Activated CD4-positive, alpha-beta memory T cell treated with anti-CD3 and anti-CD28 coated beads for 36 hours (primary cell): ENCODE measurements around the gene ACAD11. TPM values are rescaled to one million over a fixed set of nuclear protein-coding genes. Genes with fewer than 3 reads are reported as not detected.

Experiments used
- CTCF ChIA-PET: fragments of 350-600 bp; sonication (Branson Sonifier 250); formaldehyde crosslinking; loops from one replicate; lab custom pipeline; 2021; ENCODE audit warnings: antibody characterized with exemption, inconsistent platforms; lab: Charles Lee
- POLR2A ChIA-PET: fragments of 350-600 bp; sonication (Branson Sonifier 250); formaldehyde crosslinking; loops from one replicate; lab custom pipeline; 2021; ENCODE audit warnings: antibody characterized with exemption; lab: Charles Lee
- DNase-seq: peaks from one replicate; pipeline ENCODE4 v3.0.0-alpha.2; 2020
- H3K27ac Mint-ChIP-seq: one replicate; pipeline ENCODE4 v1.8.0; 2021; ENCODE audit warnings: mixed read lengths
- H3K27me3 Mint-ChIP-seq: one replicate; pipeline ENCODE4 v1.8.0; 2021; ENCODE audit warnings: mixed read lengths
- H3K36me3 Mint-ChIP-seq: one replicate; pipeline ENCODE4 v1.8.0; 2021; ENCODE audit warnings: mixed read lengths
- H3K4me1 Mint-ChIP-seq: one replicate; pipeline ENCODE4 v1.8.0; 2021; ENCODE audit warnings: low read depth, mixed read lengths
- H3K4me3 Mint-ChIP-seq: one replicate; pipeline ENCODE4 v1.8.0; 2021; ENCODE audit warnings: mild to moderate bottlenecking, mixed read lengths
- H3K9me3 Mint-ChIP-seq: one replicate; pipeline ENCODE4 v1.8.0; 2021; ENCODE audit warnings: mixed read lengths
- intact Hi-C: fragments of 100-400 bp; cut with micrococcal nuclease; formaldehyde crosslinking; loops from one replicate; pipeline ENCODE4 v1.15.1; 2023
- total RNA-seq, 2 experiments: library from RNA; stranded (reverse); gene quantifications; one replicate each; pipeline ENCODE4 v1.2.3, GENCODE V29; 2021

Gene ACAD11
- total RNA-seq, 2 experiments from 2014 or later: 11.2 to 13.8 TPM

DNA sequence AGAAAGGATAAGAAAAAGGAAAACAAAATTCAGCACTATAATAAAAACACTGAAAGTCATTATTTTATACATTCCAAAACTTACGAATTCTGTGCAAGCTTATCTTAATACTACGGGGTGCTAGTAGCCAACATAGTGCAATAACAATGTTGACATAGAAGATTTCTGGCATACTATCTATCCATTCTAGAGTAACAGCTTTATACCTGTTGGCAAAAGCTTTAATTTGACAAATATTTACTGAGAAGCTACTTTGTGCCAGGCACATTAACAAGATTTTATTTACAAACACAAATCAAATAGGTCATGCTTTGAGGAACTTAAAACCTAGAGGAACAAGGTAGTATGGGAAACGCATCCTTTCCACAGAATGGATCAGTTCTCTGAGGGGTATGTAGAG lies 61.4 kb downstream of the ACAD11 start:
- CTCF ChIA-PET: no interaction called here
- POLR2A ChIA-PET: no interaction called here
- H3K36me3 Mint-ChIP-seq: peaks cover 33% of the 10 kb centered on the region
- no peaks in the 10 kb centered on the region for H3K4me1 Mint-ChIP-seq
- intact Hi-C loops: no loop called here
- DNase-seq: no peak
- H3K27ac Mint-ChIP-seq: no peak overlapping the region
- no peak overlapping the region for H3K4me3 Mint-ChIP-seq
- no peaks in the 10 kb centered on the region for H3K9me3 Mint-ChIP-seq
- no peaks in the 10 kb centered on the region for H3K27me3 Mint-ChIP-seq

DNA sequence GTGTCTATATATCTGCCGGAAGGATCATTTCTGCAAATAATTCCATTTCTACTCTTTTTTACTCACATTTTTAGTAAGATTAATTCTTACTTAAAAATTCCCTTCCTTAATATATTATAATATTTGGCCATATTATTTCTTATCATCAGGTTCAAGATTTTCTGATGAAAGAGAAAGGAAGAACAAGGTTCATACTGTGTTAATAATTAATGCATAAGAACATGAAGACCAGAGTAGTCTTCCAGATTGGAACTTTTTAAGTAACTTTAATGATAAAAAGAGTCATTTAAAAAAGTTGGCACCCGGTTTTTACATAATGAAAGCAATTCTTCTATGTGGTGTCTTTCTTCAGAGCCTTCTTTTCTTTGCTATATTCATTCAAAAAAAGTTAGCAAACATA lies 61.9 kb downstream of the ACAD11 start:
- ChIA-PET POLR2A (no interaction called here), CTCF (interaction anchor here (0.6 to 0.7 kb wide), 2 partner anchors 17 to 25 kb away, joined by 3 read pairs; no protein-coding TSS in a partner anchor)
- intact Hi-C loops: no loop called here
- no peaks in the 10 kb centered on the region for H3K9me3 Mint-ChIP-seq
- H3K4me3 Mint-ChIP-seq: no peak overlapping the region
- H3K27ac Mint-ChIP-seq: no peak overlapping the region
- DNase-seq: no peak
- peaks cover 31% of the 10 kb centered on the region for H3K36me3 Mint-ChIP-seq
- no peaks in the 10 kb centered on the region for H3K27me3 Mint-ChIP-seq
- no peaks in the 10 kb centered on the region for H3K4me1 Mint-ChIP-seq

DNA sequence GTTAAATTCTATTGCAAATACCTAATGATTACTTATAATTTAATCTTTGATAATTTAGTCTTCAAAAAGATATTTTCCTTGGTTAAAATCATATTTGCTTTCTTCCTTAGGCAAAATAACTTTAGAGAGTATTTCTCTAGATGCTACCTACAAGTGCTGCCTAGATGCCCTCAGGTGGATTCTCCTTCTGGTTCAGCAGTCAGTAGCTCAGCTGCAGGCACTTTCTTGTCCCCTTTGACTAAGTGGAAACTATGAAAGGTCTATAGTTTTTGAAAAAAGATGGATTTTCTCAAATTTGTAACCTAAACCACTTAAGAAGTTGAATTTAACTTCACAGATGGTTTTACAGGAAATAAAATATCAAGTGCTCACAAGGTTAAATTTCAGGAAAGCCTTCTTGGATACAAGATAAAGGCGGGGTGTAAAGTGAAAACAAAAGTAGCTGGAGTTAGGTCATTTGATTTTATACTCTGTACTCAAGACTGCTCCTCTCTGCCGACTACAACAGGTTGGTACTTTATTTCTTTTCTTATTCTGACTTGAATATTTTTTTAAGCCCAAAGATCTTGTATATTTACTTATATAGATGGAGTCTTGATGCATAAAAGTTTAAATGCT lies 62.7 kb downstream of the ACAD11 start, which contains the start of gene ACKR4:
ACKR4 (plus strand) TSS at position 455 of the 618 bp plus-strand sequence. CDS start 3,128 bp downstream, outside the sequence.
- Mint-ChIP-seq H3K36me3 (peaks cover 30% of the 10 kb centered on the region), H3K27me3 (no peaks in the 10 kb centered on the region), H3K27ac (no peak within 1 kb of the TSS), H3K4me1 (no peaks in the 10 kb centered on the region), H3K4me3 (no peak within 1 kb of the TSS), H3K9me3 (no peaks in the 10 kb centered on the region)
- no peak for DNase-seq
- CTCF ChIA-PET: interaction anchor here (0.6 to 0.7 kb wide), 2 partner anchors 18 to 26 kb away, joined by 3 read pairs; no protein-coding TSS in a partner anchor
- POLR2A ChIA-PET: interaction anchor here (0.7 kb wide), 1 partner anchor 1620 kb away, joined by 3 read pairs; no protein-coding TSS in a partner anchor
- intact Hi-C loops: no loop called here

DNA sequence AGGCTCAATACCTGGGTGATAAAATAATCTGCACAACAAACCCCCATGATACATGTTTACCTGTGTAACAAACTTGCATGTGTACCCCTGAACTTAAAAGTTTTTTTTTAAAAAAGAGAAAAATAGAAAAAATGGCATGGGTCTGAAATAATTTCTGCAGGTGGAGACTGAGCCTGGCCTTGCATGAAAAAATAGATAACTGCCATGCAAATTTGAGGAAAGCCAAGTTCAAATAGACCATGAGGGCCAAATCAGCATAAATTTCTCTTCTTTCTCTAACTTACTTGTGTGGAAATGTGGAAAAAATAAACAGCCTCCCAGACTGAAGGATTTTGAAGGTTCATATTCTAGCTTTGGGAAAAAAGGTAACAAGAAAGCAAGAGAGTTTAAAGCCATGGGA lies 63.3 kb downstream of the ACAD11 start:
- POLR2A ChIA-PET: no interaction called here
- peaks cover 34% of the 10 kb centered on the region for H3K36me3 Mint-ChIP-seq
- no peaks in the 10 kb centered on the region for H3K27me3 Mint-ChIP-seq
- no peaks in the 10 kb centered on the region for H3K9me3 Mint-ChIP-seq
- CTCF ChIA-PET: no interaction called here
- no peak overlapping the region for H3K27ac Mint-ChIP-seq
- intact Hi-C loops: no loop called here
- no peaks in the 10 kb centered on the region for H3K4me1 Mint-ChIP-seq
- no peak for DNase-seq
- no peak overlapping the region for H3K4me3 Mint-ChIP-seq

DNA sequence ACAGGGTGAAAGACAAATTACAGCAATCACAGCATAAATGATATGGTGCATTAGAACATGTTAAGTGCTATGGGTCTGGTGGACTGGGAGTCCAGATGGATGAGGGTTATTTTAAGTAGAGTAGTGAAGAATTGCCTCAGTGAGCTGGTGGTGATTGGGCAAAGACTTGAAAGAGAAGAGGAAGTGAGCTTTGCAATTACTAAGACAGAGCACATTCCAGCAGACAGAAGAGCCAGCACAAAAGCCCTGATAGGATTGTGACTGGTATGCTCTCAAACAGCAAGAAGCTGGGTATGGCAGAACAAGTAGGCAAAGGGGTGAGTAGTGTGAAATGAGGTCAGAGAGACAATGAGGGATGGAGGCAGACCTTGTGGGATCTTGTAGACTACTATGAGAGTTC lies 64.6 kb downstream of the ACAD11 start:
- no peaks in the 10 kb centered on the region for H3K4me1 Mint-ChIP-seq
- no peak overlapping the region for H3K27ac Mint-ChIP-seq
- DNase-seq: no peak
- H3K27me3 Mint-ChIP-seq: no peaks in the 10 kb centered on the region
- intact Hi-C loops: no loop called here
- CTCF ChIA-PET: interaction anchor here (0.6 kb wide), 1 partner anchor 1152 kb away, joined by 4 read pairs; no protein-coding TSS in a partner anchor
- POLR2A ChIA-PET: no interaction called here
- H3K4me3 Mint-ChIP-seq: no peak overlapping the region
- H3K36me3 Mint-ChIP-seq: peaks cover 45% of the 10 kb centered on the region
- H3K9me3 Mint-ChIP-seq: no peaks in the 10 kb centered on the region

DNA sequence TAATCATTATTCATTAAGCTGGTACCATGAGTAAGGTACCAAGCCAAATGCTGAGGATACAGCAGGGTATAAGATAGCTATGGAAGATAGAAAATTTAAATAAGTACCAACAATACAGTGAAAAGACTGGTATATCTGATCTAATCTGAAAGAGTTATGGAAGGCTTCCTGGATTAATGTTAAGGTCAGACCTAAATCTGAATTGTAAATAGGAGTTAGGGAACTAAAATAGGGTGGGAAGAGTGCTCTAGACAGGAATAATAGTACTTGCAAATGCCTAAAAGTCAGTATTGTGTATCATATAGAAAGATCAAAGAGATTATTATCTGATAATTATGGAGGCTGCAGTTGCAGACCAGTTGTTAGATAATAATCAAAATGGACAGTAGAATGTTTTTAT lies 65.1 kb downstream of the ACAD11 start:
- intact Hi-C loops: no loop called here
- no peaks in the 10 kb centered on the region for H3K9me3 Mint-ChIP-seq
- H3K27ac Mint-ChIP-seq: no peak overlapping the region
- no peak overlapping the region for H3K4me3 Mint-ChIP-seq
- no peaks in the 10 kb centered on the region for H3K4me1 Mint-ChIP-seq
- no peaks in the 10 kb centered on the region for H3K27me3 Mint-ChIP-seq
- POLR2A ChIA-PET: no interaction called here
- peaks cover 46% of the 10 kb centered on the region for H3K36me3 Mint-ChIP-seq
- DNase-seq: no peak
- CTCF ChIA-PET: no interaction called here

DNA sequence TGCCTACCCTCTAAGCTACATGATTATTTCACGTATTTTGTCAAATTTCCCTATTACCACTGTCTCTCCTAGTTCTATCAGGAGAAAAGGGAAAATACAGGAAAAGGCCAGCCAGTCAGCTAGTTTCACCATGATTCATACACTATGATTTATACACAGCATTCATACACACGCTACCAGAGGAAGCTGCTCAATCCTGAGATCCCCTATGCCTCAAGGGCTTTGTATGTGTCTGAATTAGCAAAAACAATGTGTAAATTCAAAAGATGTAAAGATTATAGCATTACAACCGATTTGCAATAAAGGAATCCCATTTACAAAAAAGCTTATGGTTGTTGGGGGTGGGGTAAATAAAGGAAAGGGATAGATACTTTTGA lies 65.7 kb downstream of the ACAD11 start:
- intact Hi-C loops: no loop called here
- Mint-ChIP-seq H3K4me3 (no peak overlapping the region), H3K27me3 (no peaks in the 10 kb centered on the region), H3K27ac (no peak overlapping the region), H3K9me3 (no peaks in the 10 kb centered on the region), H3K36me3 (peaks cover 47% of the 10 kb centered on the region), H3K4me1 (no peaks in the 10 kb centered on the region)
- POLR2A ChIA-PET: no interaction called here
- DNase-seq: no peak
- CTCF ChIA-PET: no interaction called here

DNA sequence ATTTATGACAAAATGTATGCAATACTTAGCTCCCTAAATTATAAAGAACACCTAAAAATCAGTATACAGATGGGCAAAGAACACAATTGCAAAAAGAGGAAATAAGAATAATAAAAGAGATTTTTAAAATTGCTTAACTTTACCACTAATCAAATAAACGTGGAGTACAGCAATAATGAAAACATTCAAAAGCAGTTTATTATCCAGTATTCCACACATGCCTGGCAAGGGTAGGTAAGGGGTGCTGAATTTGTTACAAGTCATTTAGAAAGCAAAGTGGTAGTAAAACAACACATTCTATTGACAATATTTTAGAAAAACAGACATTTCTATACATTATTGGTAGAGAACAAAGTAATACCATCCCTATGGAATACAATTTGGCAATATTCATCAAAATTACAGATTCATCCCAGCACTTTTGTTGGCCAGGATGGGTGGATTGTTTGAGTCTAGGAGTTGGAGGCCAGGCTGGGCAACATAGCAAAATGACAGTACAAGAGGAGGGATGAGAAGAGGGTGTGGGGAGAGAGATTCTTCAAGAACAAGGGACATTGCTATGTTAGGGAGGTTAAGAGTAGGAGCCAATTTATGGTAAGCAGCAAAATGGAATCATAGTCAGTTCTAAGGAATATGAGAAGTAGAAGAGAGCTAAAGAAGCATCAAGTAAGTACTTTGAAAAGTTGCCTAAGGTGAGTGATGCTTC lies 66.2 kb downstream of the ACAD11 start:
- no peak overlapping the region for H3K4me3 Mint-ChIP-seq
- no peak overlapping the region for H3K27ac Mint-ChIP-seq
- ChIA-PET CTCF (no interaction called here), POLR2A (no interaction called here)
- DNase-seq: no peak
- peaks cover 43% of the 10 kb centered on the region for H3K36me3 Mint-ChIP-seq
- H3K27me3 Mint-ChIP-seq: no peaks in the 10 kb centered on the region
- no peaks in the 10 kb centered on the region for H3K4me1 Mint-ChIP-seq
- intact Hi-C loops: no loop called here
- H3K9me3 Mint-ChIP-seq: no peaks in the 10 kb centered on the region

DNA sequence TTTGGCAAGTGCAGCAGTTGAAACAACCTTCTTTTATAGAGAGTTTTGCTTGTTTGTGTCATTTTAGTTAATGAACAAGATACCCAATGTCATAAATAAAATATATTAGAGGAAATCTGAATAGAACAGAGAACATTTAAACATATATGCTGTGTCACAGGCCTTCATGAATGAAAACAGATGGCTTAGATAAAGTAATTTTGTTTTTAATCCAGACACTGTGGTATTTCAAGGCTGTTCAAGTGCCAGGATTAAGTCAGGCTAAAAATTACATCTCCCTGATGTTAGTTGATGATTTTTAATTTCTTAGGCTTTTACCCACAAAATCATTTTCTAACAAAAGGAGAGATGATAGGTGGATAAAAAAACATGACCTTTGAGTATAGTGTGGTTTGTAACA lies 67.4 kb downstream of the ACAD11 start:
- H3K27ac Mint-ChIP-seq: no peak overlapping the region
- no peaks in the 10 kb centered on the region for H3K27me3 Mint-ChIP-seq
- H3K4me1 Mint-ChIP-seq: no peaks in the 10 kb centered on the region
- CTCF ChIA-PET: no interaction called here
- intact Hi-C loops: no loop called here
- no peak for DNase-seq
- POLR2A ChIA-PET: no interaction called here
- peaks cover 42% of the 10 kb centered on the region for H3K36me3 Mint-ChIP-seq
- no peak overlapping the region for H3K4me3 Mint-ChIP-seq
- H3K9me3 Mint-ChIP-seq: no peaks in the 10 kb centered on the region

DNA sequence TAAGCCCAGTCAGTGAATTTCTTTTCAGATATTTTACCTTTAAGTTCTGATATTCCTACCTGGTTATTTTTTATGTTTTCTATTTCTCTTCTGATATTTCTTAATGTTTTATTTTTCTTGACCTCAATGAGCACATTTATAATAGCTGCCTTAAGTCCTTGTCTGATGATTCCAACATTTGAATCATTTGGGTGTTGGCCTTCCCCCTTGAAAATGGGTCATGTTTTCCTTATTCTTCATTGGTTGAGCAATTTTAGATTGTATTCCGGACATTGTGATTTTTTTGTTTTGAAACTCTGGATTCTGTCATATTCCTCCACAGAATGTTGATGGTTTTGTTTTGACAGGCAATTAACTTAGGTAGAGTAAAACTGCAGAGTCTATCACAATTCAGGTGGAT lies 72.2 kb downstream of the ACAD11 start:
- peaks cover 4% of the 10 kb centered on the region for H3K9me3 Mint-ChIP-seq
- no peak overlapping the region for H3K27ac Mint-ChIP-seq
- ChIA-PET POLR2A (no interaction called here), CTCF (no interaction called here)
- peaks cover 31% of the 10 kb centered on the region for H3K36me3 Mint-ChIP-seq
- no peak for DNase-seq
- intact Hi-C loops: no loop called here
- H3K4me3 Mint-ChIP-seq: no peak overlapping the region
- H3K27me3 Mint-ChIP-seq: no peaks in the 10 kb centered on the region
- H3K4me1 Mint-ChIP-seq: no peaks in the 10 kb centered on the region

DNA sequence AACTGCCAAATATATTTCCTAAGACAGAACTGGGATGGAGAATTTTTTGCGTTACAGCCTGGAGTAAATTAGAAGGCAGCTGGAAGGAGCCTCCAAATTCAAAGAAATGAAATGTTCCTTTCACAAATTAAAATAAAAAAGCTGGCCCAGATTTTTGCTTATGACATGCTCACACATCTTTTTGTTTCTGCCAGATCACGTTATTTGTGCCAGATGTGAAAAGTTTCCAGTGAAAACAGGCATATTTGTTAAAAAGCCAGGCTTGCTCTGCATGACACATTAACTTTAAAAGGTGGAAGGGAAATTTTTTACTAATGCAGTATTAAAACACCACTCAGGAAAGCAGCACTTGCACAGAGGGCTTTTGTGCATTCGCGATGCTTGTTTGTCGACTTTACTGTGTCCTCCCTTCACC lies 85.8 kb downstream of the ACAD11 start:
- H3K9me3 Mint-ChIP-seq: peaks cover 6% of the 10 kb centered on the region
- CTCF ChIA-PET: no interaction called here
- peaks cover 10% of the 10 kb centered on the region for H3K4me1 Mint-ChIP-seq
- no peak for DNase-seq
- no peak overlapping the region for H3K27ac Mint-ChIP-seq
- POLR2A ChIA-PET: no interaction called here
- peaks cover 52% of the 10 kb centered on the region for H3K36me3 Mint-ChIP-seq
- H3K27me3 Mint-ChIP-seq: no peaks in the 10 kb centered on the region
- intact Hi-C loops: no loop called here
- H3K4me3 Mint-ChIP-seq: no peak overlapping the region

DNA sequence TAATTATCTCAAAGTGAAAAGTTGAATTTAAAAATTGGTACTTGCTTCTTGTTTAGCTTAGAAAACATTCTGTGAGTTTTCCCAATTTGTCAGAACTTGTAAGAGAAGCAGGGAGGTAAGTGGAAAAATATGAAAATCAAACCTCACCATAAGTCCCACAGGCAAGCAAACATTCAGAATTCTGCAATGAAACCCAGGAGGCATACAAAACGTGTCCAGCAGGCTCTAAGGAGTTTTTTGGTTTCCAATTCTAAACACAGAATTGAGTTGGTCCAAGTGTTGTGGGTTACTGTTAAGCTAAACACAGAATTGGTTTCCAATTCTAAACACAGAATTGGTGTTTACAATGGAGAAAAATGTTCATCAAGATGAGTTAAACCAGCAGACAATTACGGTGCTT lies 89.6 kb downstream of the ACAD11 start:
- Mint-ChIP-seq H3K9me3 (peaks cover 6% of the 10 kb centered on the region), H3K4me3 (no peak overlapping the region), H3K36me3 (peaks cover 34% of the 10 kb centered on the region), H3K27ac (no peak overlapping the region), H3K27me3 (no peaks in the 10 kb centered on the region), H3K4me1 (peaks cover 14% of the 10 kb centered on the region)
- intact Hi-C loops: no loop called here
- DNase-seq: no peak
- CTCF ChIA-PET: interaction anchor here (0.8 kb wide), 1 partner anchor 20 kb away, joined by 3 read pairs; no protein-coding TSS in a partner anchor
- POLR2A ChIA-PET: no interaction called here
